IPS-NIHi11 (cell line): ENCODE data around the gene CEP89.
"Not testable (repeated sequence)": the region's sequence is repeated elsewhere in the genome, so short reads cannot be mapped to it uniquely, and the experiment has no call there.

Source experiments
- DNase-seq: peaks from one replicate; pipeline ENCODE4 v3.0.0; 2012; ENCODE audit warnings: mixed read lengths, low spot score

The CEP89 gene

GRCh38 chr19:32895384-32895783, 76.4 kb downstream of the CEP89 start:
- no peak for DNase-seq

- no peak for DNase-seq
These were observed 80.1 kb downstream of the CEP89 start for GRCh38 chr19:32891609-32892008.

DNA sequence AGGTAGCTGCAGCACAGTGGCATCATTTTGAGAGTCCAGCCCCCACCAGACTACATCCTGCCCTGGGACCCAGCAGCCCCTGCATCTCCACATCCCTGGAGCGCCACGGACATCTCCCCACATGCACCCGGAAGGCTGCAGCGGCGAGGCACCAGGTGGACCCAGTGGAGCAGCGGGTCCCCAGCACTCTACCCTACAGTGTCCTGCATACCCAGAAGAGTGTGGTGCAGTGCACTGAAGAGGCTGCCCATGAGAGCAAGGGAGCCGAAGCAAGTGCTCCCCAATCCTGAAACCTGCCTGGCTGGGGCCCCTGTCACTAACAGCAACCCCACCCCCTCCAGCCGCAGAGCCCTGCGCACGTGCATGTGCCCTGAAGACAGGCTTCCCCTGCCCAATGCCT, 80.9 kb downstream of the CEP89 start:
- DNase-seq = no peak

- no peak for DNase-seq
These were observed 81.4 kb downstream of the CEP89 start for GRCh38 chr19:32890326-32890725.

GRCh38 chr19:32889137-32889934, 82.4 kb downstream of the CEP89 start:
- DNase-seq = no peak

DNA sequence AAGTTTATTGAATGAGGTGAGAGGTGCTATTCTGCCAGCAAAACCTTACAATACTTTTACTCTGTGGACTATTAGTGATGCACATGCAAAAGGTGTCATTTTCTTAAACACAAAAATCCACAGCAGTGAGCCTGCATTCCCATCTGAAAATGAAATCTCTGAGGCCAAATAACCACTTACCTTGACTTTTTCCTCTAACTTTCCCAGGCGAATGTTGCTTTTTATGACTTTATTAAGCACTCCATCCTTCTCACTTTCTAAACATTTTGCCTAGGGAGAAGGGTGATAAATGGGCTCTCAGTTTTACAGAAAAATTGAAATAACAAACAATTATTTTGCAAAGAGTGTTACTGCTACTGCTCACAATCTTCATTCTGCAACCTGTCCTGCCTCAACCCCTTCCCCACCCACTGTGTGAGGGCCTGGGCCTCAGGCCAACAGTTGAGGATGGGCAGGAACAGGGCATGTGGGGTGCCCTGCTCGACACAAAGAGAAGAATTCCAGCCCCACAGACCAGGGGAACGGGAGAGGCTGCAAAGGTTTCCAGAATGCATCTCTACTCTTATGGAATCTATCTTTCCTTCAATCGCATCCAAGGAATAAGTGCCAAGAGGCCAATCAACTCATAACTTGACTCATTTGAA, 84.1 kb downstream of the CEP89 start:
- DNase-seq = no peak

DNA sequence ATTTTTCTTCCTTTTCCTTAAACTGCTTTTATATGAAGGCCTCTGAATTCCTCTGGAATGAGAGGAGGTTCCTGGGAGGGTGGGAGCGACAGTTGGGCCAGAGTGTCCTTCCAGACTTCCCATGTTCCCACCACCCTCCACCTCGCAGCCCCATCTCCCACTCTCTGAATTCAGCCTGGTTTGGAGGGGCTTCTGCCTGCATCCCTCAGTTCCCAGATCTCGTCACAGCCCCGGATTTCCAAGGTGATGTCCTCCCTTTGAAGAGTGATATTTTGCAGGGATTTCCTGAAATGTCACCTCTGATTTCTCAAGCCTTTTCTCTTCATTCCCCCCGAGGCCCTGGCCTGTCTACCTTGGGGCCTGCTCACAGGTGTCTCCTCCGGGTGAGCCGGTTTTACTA, 85.5 kb downstream of the CEP89 start:
- no peak for DNase-seq

GRCh38 chr19:32885255-32885654, 86.5 kb downstream of the CEP89 start:
- not testable (repeated sequence) for DNase-seq

- no peak for DNase-seq
These were observed 90.0 kb downstream of the CEP89 start for GRCh38 chr19:32881766-32882165.

GRCh38 chr19:32880622-32881021, 91.1 kb downstream of the CEP89 start:
- DNase-seq = no peak

DNA sequence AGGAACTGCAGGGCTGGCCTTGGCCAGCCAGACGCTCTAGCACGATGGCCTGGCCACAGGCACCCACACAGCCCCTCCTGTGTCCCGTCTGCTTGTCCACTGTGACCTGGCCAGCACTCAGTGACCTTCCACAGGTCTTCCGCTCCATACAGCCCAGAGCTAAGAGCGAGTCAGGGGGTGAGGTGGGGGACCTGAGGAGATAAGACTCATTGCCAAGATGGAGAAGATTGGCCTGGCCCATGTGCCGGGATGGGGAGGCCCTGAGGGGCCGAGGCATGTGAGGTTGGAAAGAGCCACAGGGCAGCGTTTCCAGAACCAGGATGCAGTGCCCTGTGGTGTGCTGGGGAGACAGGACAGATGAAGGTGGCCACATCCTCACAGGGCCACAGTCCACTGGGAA, 92.0 kb downstream of the CEP89 start:
- no peak for DNase-seq

DNA sequence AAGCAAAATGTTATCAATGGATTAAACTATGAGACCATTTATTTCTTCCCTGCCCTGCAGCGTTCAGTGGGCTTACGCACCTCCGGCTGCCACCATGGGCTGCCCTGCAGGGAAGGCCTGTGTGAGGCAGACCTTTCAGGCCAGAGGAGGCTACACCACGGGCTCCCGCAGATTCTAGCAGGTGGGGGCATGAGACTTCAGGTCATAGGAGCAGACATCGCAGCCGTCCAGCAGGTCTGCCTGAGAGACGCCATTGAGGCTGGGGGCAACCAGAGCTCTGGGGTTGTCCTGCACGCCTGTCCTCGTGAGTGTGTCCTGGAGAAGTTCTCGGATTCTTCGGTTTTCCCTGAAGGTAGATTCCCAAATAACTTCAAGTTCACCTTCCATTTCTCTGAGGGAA, 92.8 kb downstream of the CEP89 start:
- DNase-seq = no peak

DNA sequence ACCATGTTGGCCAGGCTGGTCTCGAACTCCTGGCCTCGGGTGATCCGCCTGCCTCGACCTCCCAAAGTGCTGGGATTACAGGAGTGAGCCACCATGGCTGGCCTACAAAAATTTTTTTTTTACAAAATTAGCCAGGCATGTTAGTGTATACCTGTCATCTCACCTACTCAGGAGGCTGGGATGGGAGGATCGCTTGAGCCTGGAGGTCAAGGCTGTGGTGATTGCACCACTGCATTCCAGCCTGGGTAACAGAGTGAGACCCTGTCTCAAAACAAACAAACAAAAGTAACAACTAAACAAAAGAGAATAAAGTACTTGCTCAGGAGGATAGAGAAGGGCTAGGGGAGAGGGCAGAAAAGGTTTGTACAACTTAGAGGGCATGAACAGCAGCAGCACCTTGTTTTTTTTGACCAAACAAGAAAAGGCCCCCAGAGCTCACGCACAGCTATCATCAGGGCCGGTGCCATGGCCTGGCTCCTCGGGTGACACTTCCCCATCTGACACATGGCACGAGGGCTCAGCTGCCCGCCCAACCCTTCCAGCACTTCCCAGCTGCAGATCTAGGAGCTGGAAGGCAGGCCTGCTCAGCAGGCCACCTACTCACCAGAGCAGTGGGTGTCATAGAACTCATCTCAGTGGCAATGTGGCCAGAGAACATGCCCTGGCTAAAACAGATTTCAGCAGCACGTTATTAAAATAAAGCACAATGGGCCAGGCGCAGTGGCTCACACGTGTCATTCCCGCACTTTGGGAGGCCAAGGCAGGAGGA, 93.6 kb downstream of the CEP89 start:
- DNase-seq = no peak

GRCh38 chr19:32877323-32877912, 94.3 kb downstream of the CEP89 start:
- no peak for DNase-seq

DNA sequence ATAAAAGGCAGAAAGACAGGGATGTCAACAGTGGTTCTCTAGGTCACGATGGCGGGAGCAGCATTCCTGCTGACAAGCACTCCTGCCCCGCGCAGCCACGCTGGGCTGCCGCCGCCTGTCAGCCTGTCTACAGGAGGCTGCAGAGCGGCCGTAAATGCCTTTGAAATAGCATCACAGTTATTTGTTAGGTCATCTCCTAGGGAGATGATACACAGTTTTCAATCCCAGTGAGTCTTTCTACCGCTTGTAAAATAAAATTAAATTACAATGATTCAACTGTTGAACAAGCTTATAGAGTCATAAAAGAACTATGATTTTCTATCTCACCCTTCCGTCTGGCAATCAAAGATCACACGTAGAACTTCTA, 94.9 kb downstream of the CEP89 start:
- DNase-seq = no peak

GRCh38 chr19:32876236-32876918, 95.4 kb downstream of the CEP89 start:
- no peak for DNase-seq

DNA sequence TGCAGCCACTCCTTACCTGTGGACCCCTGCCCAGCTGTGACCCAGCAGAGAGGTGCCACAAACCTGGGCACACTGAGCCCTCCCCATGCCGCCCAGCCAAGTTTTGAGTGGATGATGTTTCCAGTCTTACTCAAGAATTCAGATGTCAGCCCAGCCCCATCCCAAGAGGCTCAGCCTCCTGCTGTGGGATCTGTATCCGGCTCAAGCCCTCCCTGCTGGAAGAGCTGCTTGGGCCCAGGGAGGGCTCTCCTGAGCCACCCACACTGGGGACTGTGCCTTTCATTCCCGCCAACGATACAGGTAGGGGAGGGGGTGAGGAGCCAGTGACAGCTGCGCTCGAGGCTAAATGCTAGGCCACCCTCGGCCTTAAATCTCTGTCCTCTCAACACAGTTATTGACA, 96.3 kb downstream of the CEP89 start:
- DNase-seq = peak; percentile 37

GRCh38 chr19:32874605-32875004, 97.2 kb downstream of the CEP89 start:
- no peak for DNase-seq

DNA sequence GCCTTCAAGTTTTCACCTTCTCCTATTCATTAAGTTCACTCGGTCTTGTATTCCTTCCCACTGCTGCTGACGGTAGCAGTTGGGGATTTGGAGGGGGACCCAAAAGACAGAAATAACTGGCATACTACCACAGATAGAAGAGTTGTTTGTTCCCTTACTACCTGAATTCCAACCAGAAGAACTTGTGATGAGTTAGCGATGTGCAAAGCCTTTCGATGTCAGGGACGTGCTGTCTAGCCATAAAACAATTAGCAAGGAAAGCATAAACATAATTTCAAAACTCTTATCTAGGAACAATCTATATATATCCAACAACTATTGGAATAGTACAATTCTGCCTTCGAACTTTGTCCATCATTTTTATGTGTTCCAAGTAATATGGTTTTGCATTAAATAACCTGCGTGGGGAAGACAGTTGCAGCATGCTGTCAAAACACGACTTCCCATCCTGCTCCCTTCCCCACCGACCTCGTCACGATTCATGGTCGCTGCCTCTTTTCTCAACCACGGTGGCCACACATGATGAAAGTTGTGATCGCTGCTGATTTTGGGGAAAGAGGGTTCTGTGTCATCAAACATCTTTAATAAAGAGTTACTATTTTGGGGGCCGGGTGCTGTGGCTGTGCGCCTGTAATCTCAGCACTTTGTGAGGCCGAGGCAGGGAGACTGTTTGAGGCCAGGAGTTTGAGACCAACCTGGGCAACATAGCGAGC, 98.4 kb downstream of the CEP89 start:
- DNase-seq = no peak

DNA sequence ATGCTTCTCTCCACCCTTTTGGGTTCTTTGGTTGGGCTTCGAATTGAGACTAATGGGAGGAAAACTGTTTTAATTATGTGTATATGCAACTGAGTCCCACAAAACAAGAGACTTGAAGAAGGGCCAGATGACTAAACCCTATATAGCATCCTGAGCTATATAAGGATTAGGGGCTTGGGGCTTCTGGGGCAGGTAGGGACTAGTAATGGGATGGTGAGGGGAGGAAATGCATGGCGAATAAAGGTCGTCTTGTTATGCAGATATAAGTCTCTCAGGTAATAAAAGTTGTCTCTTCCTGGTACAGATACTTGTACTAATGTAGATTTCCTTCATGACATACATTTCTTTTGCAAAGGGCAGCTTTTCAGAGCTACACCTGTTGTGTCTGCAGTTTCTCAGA, 99.4 kb downstream of the CEP89 start:
- no peak for DNase-seq

- no peak for DNase-seq
These were observed 100.7 kb downstream of the CEP89 start for GRCh38 chr19:32870981-32871451.
